Stimulated activated CD8-positive, alpha-beta memory T cell treated with anti-CD3 and anti-CD28 coated beads, Interleukin-7, amount 100 ng/mL, for 48 hours (primary cell): Measurements from ENCODE around the gene APCDD1L.
"Not testable (repeated sequence)": the region's sequence is repeated elsewhere in the genome, so short reads cannot be mapped to it uniquely, and the experiment has no call there.

Source experiments
- DNase-seq, 2 donors: peaks; one replicate each; pipeline ENCODE4 v3.0.0-alpha.2; 2020; ENCODE audit warnings: low read depth in 1 of 2; ENCODE audit errors: extremely low read depth in 1 of 2

Gene APCDD1L

GRCh38 chr20:58518387-58518786 is 3.2 kb upstream of the APCDD1L start:
- no peak for DNase-seq

DNA sequence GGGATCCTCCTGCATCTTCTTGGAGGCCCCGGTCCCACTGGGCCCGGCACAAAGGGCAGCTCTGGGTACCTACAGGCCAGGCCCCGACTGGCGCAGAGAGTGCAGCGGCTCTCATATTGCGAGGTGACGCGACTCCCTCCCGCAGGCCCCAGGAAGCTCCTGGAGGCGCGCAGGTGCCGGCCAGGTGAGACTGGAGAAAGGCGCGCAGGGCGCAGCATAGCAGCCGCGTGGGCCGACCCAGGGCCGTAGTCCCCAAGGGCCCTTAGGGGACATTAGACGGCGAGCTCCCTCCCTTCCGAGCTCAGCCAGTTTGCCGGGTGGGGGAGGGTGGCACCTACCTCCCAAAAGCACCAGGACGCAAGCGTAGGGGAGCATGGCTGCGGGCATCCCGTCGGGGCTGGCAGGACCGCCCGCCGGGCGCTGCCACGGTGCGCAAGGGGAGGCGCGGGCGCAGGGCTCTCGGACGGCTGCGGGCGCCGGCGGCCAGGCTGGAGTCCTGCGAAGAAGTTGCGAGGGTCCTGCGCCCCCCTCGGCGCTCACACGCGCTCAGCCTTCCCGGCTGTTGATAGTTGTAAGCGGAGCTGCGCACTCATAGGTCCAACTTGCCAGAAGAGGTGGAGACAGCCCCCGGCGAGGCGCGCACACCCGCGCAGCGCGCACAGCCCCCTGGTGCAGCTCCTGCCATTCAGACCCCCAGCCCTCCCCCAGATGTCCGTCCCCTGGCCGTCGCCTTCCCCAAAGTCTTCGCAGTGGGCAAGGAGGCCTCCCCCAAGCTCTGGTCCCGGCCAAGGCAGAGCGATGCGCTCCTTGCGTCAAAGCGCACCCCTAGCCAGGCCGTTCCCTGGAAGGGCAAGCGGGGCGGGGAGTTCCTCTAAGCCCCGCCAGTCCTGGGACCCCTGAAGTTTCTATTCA is 622 bp downstream of the APCDD1L start:
- no peak for DNase-seq

DNA sequence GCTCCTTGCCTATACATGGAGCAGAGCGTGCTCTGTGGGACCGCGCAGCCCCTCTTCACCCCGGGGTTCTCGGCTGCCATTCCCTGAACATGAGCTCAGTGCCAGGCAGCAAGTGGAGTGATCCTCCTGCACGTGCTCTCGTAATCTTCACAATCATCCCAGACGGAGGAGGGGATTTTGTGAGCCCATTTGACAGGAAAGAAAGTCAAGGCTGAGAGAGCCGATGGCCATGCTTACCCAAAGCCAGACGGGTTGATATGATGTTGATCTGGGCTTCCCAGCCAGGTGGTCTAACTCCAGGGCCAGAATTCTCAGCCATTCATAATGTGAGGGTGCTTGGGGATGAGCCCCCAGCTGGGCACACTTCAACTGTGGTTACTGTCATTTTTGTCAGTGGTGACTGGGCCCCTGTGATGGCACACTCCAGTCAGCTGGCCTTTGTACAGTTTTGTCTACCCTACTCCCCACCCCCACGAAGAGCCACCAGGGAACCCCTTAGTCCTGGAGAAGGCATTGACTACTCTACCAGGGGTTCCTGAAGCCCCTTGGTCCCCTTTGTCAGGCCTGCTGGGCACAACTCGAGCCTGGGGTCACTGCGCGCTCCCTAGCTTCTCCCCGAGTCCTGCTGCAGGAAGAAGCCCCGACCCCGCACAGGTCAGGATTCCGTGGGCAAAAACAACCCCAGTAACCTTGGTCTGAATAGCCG is 1.5 kb downstream of the APCDD1L start:
- no peak for DNase-seq

- DNase-seq, result no peak
These were observed 2.2 kb downstream of the APCDD1L start for GRCh38 chr20:58512808-58513552.

DNA sequence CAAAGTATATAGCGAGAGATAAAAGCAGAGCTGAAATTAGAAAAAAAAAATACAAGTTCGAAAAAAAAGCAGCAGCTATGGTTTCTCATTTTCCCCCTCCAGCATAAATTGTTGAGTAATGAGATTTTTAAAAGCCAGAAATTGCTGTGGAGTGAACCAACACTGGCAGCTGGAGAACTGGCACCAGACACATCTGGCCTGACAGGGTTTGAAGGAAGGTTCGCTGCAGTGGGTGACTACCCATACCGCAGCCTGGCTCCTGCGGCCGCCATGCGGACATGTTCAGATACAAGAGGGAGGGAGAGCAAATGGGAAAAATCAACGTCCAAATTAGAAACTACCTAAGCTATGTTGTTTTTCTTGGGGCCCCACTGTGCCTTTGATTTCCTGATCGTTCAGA is 3.3 kb downstream of the APCDD1L start:
- DNase-seq, result no peak

GRCh38 chr20:58511364-58511763 is 3.8 kb downstream of the APCDD1L start:
- DNase-seq, result no peak

DNA sequence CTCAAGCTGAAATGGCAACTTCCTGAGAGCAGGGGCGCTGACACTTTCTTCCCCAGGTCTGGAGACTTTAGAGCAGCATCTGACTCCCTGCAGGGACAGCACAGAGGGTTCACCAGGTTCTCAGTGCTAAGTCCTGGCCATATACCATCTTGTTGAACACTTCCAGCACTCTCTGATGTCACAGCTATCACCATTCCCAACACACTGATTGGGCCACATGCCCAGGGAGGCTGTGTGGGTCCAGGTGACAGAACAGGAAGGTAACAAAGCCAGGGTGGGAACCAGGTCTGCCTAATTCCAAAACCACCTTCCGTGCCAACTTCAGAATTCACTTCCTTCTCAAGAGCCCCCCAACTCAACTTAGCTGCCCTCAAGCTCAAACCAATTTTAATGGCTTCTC is 4.3 kb downstream of the APCDD1L start:
- no peak for DNase-seq

GRCh38 chr20:58508762-58509395 is 6.3 kb downstream of the APCDD1L start:
- DNase-seq, result no peak

DNA sequence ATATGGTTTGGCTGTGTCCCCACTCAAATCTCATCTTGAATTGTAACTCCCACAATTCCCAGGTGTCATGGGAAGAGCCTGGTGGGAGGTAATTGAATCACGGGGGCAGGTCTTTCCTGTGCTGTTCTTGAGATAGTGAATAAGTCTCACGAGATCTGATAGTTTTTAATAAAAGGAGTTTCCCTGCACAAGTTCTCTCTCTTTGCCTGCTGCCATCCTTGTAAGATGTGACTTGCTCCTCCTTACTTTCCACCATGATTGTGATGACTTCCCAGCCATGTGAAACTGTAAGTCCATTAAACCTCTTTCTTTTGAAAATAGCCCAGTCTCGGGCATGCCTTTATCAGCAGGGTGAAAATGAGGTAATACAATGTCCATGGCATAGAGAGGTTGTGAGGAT is 8.2 kb downstream of the APCDD1L start:
- not testable (repeated sequence) for DNase-seq

- no peak for DNase-seq
These were observed 10.6 kb downstream of the APCDD1L start for GRCh38 chr20:58504566-58504965.

DNA sequence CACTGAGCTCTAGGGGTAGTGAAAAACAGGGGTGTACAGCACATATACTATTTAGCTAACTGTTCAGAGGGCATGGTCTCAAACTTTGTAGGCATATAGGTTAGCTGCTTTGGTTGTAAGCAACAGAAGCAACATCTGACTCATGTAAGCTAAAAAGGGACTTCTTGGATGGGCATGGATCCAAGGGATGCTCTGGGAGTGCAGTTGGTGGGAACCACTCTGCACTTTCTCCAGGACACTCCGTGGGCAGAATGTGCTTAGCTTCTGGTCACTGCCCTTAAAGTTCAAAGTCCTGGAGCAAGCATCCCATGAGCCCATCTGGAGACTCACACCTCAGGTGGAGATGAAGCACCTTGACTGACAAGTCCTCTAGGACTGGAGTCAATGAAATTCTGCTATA is 11.5 kb downstream of the APCDD1L start:
- no peak for DNase-seq

- no peak for DNase-seq
These were observed 14.9 kb downstream of the APCDD1L start for GRCh38 chr20:58500256-58500655.

GRCh38 chr20:58498470-58499068 is 16.6 kb downstream of the APCDD1L start:
- no peak for DNase-seq

GRCh38 chr20:58497724-58498469 is 17.3 kb downstream of the APCDD1L start:
- DNase-seq, result no peak

DNA sequence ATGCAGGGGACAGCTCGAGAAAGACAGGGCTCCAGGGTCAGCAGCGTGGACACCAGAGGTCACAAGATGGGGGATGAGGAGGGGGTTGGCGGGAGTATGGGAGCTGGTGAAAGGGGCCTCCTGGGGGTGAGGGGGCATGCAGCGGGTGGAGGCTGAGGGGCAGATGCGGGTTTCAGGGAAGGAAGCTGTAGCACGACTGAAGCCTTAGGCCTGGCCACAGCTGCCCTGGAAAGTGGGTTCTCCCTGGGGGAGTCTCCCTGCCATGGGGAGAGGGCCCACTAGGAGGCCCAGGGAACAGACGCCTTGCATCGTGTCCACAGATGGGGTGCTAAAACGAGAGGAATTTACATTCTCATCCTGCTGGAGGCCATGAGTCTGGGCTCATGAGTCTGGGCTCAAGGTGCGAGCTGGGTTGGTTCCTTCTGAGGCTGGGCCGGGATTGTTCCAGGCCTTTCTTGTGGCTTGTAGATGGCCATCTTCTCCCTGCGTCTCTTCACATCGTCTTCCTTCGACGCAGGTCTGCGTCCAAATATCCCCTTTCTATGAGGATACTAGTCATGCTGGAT is 18.0 kb downstream of the APCDD1L start:
- no peak for DNase-seq

DNA sequence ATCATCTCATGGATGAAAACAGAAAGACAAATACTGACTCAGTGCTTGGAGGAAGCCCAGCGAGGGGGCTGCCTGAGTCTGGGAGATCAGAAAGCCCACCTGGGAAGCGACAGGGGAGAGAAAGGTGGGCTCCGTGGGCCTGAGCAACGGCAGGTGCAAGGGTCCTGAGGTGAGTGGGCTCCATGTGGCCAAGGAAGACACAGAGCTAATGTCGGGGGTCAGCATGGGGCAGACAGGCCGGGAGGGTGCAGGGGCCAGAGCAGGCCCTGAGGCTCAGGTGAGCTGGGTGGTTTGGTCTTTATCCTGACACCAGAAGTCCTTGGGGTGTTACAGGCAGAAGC is 18.8 kb downstream of the APCDD1L start:
- no peak for DNase-seq

GRCh38 chr20:58495623-58496428 is 19.4 kb downstream of the APCDD1L start:
- DNase-seq, result no peak

DNA sequence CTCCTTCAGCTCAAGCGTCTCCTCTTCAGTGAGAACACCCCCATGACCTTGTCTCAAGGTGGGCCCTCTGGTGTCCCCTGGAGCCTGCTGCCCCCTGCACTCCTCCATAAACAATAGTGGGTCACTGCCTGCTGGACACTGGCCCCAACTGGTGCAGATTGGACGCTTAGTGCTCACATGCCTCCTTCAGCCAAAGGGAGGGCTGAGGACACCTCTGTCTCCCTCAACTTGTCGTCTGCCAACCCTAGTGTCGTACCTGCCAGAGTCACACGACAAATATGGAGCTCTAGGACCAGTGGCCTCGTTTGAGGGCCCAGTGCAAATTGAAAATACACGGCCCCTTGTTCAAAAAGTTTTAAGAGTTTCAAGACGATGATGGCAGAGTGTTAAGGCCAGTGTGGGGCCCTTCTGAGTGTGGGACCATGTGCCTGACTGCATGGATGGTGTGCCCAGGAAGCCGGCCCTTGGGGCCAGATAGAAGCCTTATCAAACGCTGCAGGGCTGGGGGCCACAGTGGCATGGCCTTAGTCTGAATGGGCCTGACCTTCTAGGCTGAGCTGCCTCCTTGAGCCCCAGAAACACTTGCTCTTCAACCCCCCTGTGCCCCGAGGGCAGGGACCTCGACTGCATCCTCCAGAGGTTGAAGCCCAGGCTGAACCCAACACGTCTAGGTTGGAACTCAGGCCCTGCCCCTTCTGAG is 20.1 kb downstream of the APCDD1L start:
- no peak for DNase-seq
